Stomach (tissue), 4 donors: ENCODE data around the gene LPAR3.

Source experiments
- CTCF ChIP-seq, 7 experiments: fragments of 450-650 bp in 4 of 7; fragments of 200-600 bp in 3 of 7; sonication (generic) in 3 of 7; IDR thresholded peaks; one replicate each; pipeline ENCODE4 v1.5.1; 2016 to 2019; ENCODE audit warnings: antibody characterized with exemption in 7 of 7, control low read depth in 2 of 7, mild to moderate bottlenecking in 1 of 7
- POLR2A ChIP-seq, 4 donors: fragments of 450-650 bp; IDR thresholded peaks; one replicate each; pipeline ENCODE4 v1.6.1; 2016; ENCODE audit warnings: antibody characterized with exemption in 4 of 4, control low read depth in 2 of 4, mild to moderate bottlenecking in 1 of 4, moderate library complexity in 1 of 4
- POLR2AphosphoS5 ChIP-seq, 3 donors: sonication (generic); formaldehyde crosslinking; IDR thresholded peaks; one replicate each; pipeline ENCODE4 v1.6.1; 2016; ENCODE audit warnings: antibody characterized with exemption in 3 of 3

DNA sequence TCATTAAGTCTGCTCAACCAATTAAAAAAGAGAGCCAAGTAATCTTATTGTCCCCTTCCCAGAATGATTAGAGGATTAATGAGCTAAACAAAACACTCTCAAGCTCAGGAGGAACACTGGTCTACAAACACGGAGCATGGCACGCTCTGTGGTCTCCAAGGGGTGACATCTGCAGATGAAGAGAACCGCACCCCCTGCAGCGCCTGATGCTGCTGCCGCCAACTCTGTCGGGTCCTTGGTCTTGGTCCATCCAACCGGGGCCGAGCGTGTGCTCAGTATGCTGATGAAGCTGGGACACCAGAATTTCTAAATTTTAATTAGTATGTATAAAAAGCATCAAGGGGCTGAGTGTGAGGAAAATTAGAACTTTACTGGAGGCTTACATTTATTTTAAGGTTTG lies 82.7 kb downstream of the LPAR3 start:
- no peak for TF ChIP-seq CTCF (IDR thresholded peaks at IDR 0.05)
- no peak for TF ChIP-seq POLR2AphosphoS5 (IDR thresholded peaks at IDR 0.05)
- TF ChIP-seq POLR2A (IDR thresholded peaks at IDR 0.05), result no peak
